ENCODE data around the gene NIPSNAP2. TPM values are rescaled to one million over a fixed set of nuclear protein-coding genes. Genes with fewer than 3 reads are reported as not detected.

Gene NIPSNAP2
- polyA plus RNA-seq, 3 donors: 43.2 to 97.5 (median 88.0) TPM

- Histone ChIP-seq H3K9me3 (replicated peaks in 1 of 2; ENCODE audit: control insufficient read depth in 1 of 2, insufficient read depth in 1 of 2, low read length in 2 of 2) (no peaks in the 10 kb centered on the region), H2AFZ (ENCODE audit: insufficient read depth, low read depth, low read length, poor library complexity, severe bottlenecking) (no peak overlapping the region), H3K36me3 (replicated peaks in 1 of 2; ENCODE audit: control insufficient read depth in 1 of 2, insufficient read depth in 2 of 2, low read length in 2 of 2) (peaks cover 9 to 24% of the 10 kb centered on the region in 2 donors), H3K4me2 (replicated peaks; ENCODE audit: extremely low read depth, low read length, poor library complexity, severe bottlenecking) (no peak overlapping the region), H3K9ac (ENCODE audit: insufficient read depth, low read length, poor library complexity, severe bottlenecking) (no peak overlapping the region), H3K4me3 (replicated peaks in 1 of 3; ENCODE audit: low read depth in 2 of 3, low read length in 3 of 3) (no peak overlapping the region), H3K27ac (ENCODE audit: low read depth in 1 of 2, low read length in 2 of 2) (no peak overlapping the region), H4K20me1 (ENCODE audit: insufficient read depth, low read length) (peaks cover 75% of the 10 kb centered on the region), H3K27me3 (ENCODE audit: control insufficient read depth in 2 of 2, insufficient read depth in 2 of 2, low read length in 2 of 2) (no peaks in the 10 kb centered on the region), H3K79me2 (ENCODE audit: insufficient read depth, low read length) (peaks cover 87% of the 10 kb centered on the region), H3K4me1 (ENCODE audit: control insufficient read depth in 1 of 2, insufficient read depth in 2 of 2, low read length in 2 of 2) (peaks cover 4 to 5% of the 10 kb centered on the region in 2 donors)
- Mint-ChIP-seq H3K27ac (peak overlapping the region in 1 of 7 donors; percentile 58), H3K9me3 (no peaks in the 10 kb centered on the region), H3K4me3 (no peak overlapping the region), H3K27me3 (ENCODE audit: low read depth in 3 of 3) (no peaks in the 10 kb centered on the region), H3K36me3 (peaks cover 26 to 40% of the 10 kb centered on the region in 2 donors), H3K4me1 (peaks cover 13% of the 10 kb centered on the region)
- 96% methylated on average over 7 of the region's 7 CpGs for WGBS (ENCODE audit: insufficient coverage)
- intact Hi-C loops (cut with micrococcal nuclease): no loop called here
- TF ChIP-seq CTCF (IDR thresholded peaks at IDR 0.05): no peak
- DNase-seq: no peak
Observed at GRCh38 chr7:55970561-55970960, 6.2 kb downstream of the NIPSNAP2 start.

DNA sequence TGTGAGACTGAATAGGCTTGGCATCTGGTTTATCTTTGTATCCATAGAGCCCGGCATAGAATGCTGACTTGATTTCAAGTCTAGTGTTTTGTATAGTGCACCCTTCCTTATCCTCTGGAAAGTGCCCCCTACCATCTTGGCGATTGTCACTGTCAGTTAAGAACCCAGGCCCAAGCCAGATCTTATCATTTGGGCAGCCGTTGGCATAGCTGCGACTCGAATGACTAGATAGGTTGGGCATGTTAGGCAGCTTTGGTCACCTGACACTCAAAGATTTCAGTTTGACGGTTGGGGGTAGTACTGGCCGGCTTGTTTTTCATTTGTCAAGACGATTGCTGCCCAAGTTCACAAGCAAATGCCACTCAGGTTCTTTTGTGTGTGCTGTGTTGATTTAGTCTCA lies 6.6 kb downstream of the NIPSNAP2 start:
- intact Hi-C loops (cut with micrococcal nuclease): no loop called here
- no peak overlapping the region for H3K27ac ChIP-seq (ENCODE audit: low read depth in 1 of 2, low read length in 2 of 2)
- no peak overlapping the region for H3K4me3 Mint-ChIP-seq
- H3K4me1 ChIP-seq (ENCODE audit: control insufficient read depth in 1 of 2, insufficient read depth in 2 of 2, low read length in 2 of 2): peaks cover 0 to under 1% of the 10 kb centered on the region in 2 donors
- H3K27ac Mint-ChIP-seq: peak overlapping the region in 3 of 7 donors; percentile 33 to 58 (median 55)
- no peaks in the 10 kb centered on the region for H3K27me3 Mint-ChIP-seq (ENCODE audit: low read depth in 3 of 3)
- no peak overlapping the region for H3K4me2 ChIP-seq (replicated peaks; ENCODE audit: extremely low read depth, low read length, poor library complexity, severe bottlenecking)
- H4K20me1 ChIP-seq (ENCODE audit: insufficient read depth, low read length): peaks cover 80% of the 10 kb centered on the region
- no peak overlapping the region for H3K4me3 ChIP-seq (replicated peaks in 1 of 3; ENCODE audit: low read depth in 2 of 3, low read length in 3 of 3)
- H3K36me3 ChIP-seq (replicated peaks in 1 of 2; ENCODE audit: control insufficient read depth in 1 of 2, insufficient read depth in 2 of 2, low read length in 2 of 2): peaks cover 9 to 24% of the 10 kb centered on the region in 2 donors
- peaks cover 9% of the 10 kb centered on the region for H3K4me1 Mint-ChIP-seq
- H3K36me3 Mint-ChIP-seq: peaks cover 24 to 43% of the 10 kb centered on the region in 2 donors
- WGBS (ENCODE audit: insufficient coverage): 100% methylated on average over 5 of the region's 8 CpGs
- no peak overlapping the region for H3K9ac ChIP-seq (ENCODE audit: insufficient read depth, low read length, poor library complexity, severe bottlenecking)
- no peaks in the 10 kb centered on the region for H3K9me3 Mint-ChIP-seq
- H3K79me2 ChIP-seq (ENCODE audit: insufficient read depth, low read length): peaks cover 83% of the 10 kb centered on the region
- TF ChIP-seq CTCF (IDR thresholded peaks at IDR 0.05): no peak
- H3K27me3 ChIP-seq (ENCODE audit: control insufficient read depth in 2 of 2, insufficient read depth in 2 of 2, low read length in 2 of 2): no peaks in the 10 kb centered on the region
- no peak overlapping the region for H2AFZ ChIP-seq (ENCODE audit: insufficient read depth, low read depth, low read length, poor library complexity, severe bottlenecking)
- H3K9me3 ChIP-seq (replicated peaks in 1 of 2; ENCODE audit: control insufficient read depth in 1 of 2, insufficient read depth in 1 of 2, low read length in 2 of 2): no peaks in the 10 kb centered on the region
- DNase-seq: no peak
